H1 (cell line): Measurements from ENCODE around the gene R3HDM4. TPM values are rescaled to one million over a fixed set of nuclear protein-coding genes. Genes with fewer than 3 reads are reported as not detected.

Experiments
- ATF3 ChIP-seq: IDR thresholded peaks from 2 replicates; pipeline ENCODE4 v1.6.1; 2011; ENCODE audit warnings: low read depth, mild to moderate bottlenecking, low read length; ENCODE audit not compliant: insufficient read depth
- POLR2A ChIP-seq, 2 experiments: IDR thresholded peaks; 1 replicate in 1 of 2; 2 replicates in 1 of 2; pipeline ENCODE4 v1.6.1; 2011; ENCODE audit warnings: low read depth in 2 of 2, low read length in 2 of 2, mild to moderate bottlenecking in 2 of 2; ENCODE audit errors: control extremely low read depth in 1 of 2
- SRF ChIP-seq: IDR thresholded peaks from 2 replicates; pipeline ENCODE4 v1.6.1; 2011; ENCODE audit warnings: mild to moderate bottlenecking, low read depth, low read length, moderate library complexity
- polyA plus RNA-seq, 7 experiments: library from polyadenylated mRNA; depleted of rRNA in 3 of 7; stranded (reverse) in 5 of 7; unstranded in 2 of 7; fragments of >200 nt in 5 of 7; fragments of 200-250 nt in 2 of 7; gene quantifications; 1 replicate in 5 of 7; 2 replicates in 1 of 7; 4 replicates in 1 of 7; pipeline versions ENCODE4 v1.2.1 to v1.2.3, GENCODE V29; 2011 to 2013; ENCODE audit warnings: missing spikeins in 2 of 7, mixed read lengths in 2 of 7
- total RNA-seq: library from RNA; stranded (reverse); fragmentation: NEBNext Ultra II Directional; extraction: Animal tissue kit (Norgen Biotek cat#: 25700); gene quantifications from 2 replicates; pipeline ENCODE4 v1.2.1, GENCODE V29; 2021

The R3HDM4 gene
- total and polyA plus RNA-seq, 2 of the 8 experiments (the other 6 are each of a cell fraction or from before 2014, with no cell fraction given) = 76.8 to 102 TPM

- no peak for TF ChIP-seq ATF3
- no peak for TF ChIP-seq POLR2A (IDR thresholded peaks at IDR 0.05; ENCODE audit: control extremely low read depth in 1 of 2, low read depth in 2 of 2, low read length in 2 of 2)
- no peak for TF ChIP-seq SRF
Observed at GRCh38 chr19:954272-954671, 41.3 kb upstream of the R3HDM4 start (continued).
